Colonic mucosa (tissue), 4 donors: ENCODE data around the gene SLC15A3. TPM values are rescaled to one million over a fixed set of nuclear protein-coding genes. Genes with fewer than 3 reads are reported as not detected.

Experiments used
- DNase-seq: peaks from one replicate; pipeline ENCODE4 v3.0.0-alpha.2; 2020
- H3K27ac ChIP-seq: fragments of 200-600 bp; one replicate; pipeline ENCODE4 v1.8.0; 2021
- H3K27me3 ChIP-seq: fragments of 200-600 bp; one replicate; pipeline ENCODE4 v1.8.0; 2021
- H3K36me3 ChIP-seq: fragments of 200-600 bp; one replicate; pipeline ENCODE4 v1.8.0; 2021
- H3K4me1 ChIP-seq: fragments of 200-600 bp; one replicate; pipeline ENCODE4 v1.8.0; 2021; ENCODE audit warnings: mild to moderate bottlenecking
- H3K4me3 ChIP-seq: fragments of 200-600 bp; one replicate; pipeline ENCODE4 v1.8.0; 2021
- H3K9ac ChIP-seq, 2 donors: one replicate each; pipeline ENCODE4 v1.7.0; 2013; ENCODE audit warnings: control low read depth in 2 of 2, low read depth in 2 of 2, low read length in 2 of 2
- H3K9me3 ChIP-seq: fragments of 200-600 bp; one replicate; pipeline ENCODE4 v1.8.0; 2021
- CTCF ChIP-seq: fragments of 200-600 bp; IDR thresholded peaks from one replicate; pipeline ENCODE4 v1.8.0; 2022; ENCODE audit warnings: antibody characterized with exemption, mild to moderate bottlenecking
- intact Hi-C: fragments of 100-400 bp; cut with DNase I; formaldehyde crosslinking; loops from one replicate; pipeline ENCODE4 v1.14.1; 2022
- total RNA-seq, 2 donors: library from RNA; stranded (reverse); fragmentation: NEBNext Ultra II Directional in 1 of 2; extraction: Animal tissue kit (Norgen Biotek cat#: 25700) in 1 of 2; gene quantifications; one replicate each; pipeline ENCODE4 v1.2.1, GENCODE V29; 2021
- donor health status: healthy.
- donor health status: DM: no; HTN: no; CAD: no.
- donor health status: DM: no; HTN: no; CAD: no.

SLC15A3 gene
- total RNA-seq, 2 donors from 2014 or later = 6.6 to 14.4 TPM

GRCh38 chr11:60993615-60994014 lies 41.6 kb upstream of the SLC15A3 start:
- no peak overlapping the region for H3K4me3 ChIP-seq
- no peak overlapping the region for H3K9ac ChIP-seq
- no peak for DNase-seq
- no peaks in the 10 kb centered on the region for H3K36me3 ChIP-seq
- no peaks in the 10 kb centered on the region for H3K27me3 ChIP-seq
- H3K4me1 ChIP-seq = no peaks in the 10 kb centered on the region
- H3K27ac ChIP-seq = no peak overlapping the region
- TF ChIP-seq CTCF = no peak
- no peaks in the 10 kb centered on the region for H3K9me3 ChIP-seq
- intact Hi-C loops = no loop called here

DNA sequence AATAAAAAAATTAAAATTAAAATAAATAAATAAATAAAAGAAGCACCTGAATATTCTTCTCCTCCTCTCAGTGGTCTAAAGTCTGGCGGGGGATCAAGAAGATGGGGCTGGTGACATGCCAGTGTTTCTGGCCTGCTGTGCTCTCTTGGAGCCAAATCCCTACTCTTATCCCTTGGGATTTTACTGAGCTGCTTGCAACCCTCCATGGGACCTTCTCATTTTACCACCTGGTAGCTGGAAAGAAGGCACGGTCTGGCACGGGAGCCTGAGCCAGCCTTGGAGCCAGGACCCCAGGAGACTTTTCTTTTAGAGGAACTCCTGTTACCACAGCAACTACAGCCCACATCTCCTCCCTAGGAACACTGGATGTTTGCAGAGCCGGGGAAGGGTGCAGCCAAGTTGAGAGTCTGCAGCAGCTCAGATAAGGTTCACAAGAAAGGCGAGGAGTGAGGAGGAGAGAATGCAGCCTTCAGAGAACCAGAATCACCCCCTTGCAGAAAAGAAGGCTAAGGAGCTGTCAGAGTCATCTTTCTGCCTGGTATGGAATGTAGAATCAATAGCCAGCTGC lies 41.0 kb upstream of the SLC15A3 start:
- intact Hi-C loops = no loop called here
- Histone ChIP-seq H3K4me1 (no peaks in the 10 kb centered on the region), H3K9ac (no peak overlapping the region), H3K27me3 (no peaks in the 10 kb centered on the region), H3K9me3 (no peaks in the 10 kb centered on the region), H3K36me3 (no peaks in the 10 kb centered on the region), H3K27ac (no peak overlapping the region), H3K4me3 (no peak overlapping the region)
- TF ChIP-seq CTCF = no peak
- DNase-seq = no peak

DNA sequence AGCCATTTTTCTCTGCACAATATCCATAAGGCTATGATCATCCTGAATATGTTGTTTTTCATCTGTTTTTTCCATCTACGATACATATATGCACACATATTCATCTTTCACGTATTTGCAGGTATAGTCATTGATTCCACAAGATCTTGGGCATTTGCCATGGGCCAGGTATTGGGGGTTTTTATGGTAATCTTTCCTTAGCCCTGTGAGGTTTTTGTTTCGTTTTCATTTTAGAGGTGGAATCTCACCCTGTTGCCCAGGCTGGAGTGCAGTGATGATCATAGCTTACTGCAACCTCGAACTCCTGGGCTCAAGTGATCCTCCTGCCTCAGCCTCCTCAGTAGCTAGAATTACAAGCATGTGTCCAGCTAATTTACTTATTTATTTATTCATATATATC lies 39.5 kb upstream of the SLC15A3 start:
- H3K27ac ChIP-seq = no peak overlapping the region
- H3K4me3 ChIP-seq = no peak overlapping the region
- intact Hi-C loops = no loop called here
- H3K9me3 ChIP-seq = no peaks in the 10 kb centered on the region
- no peaks in the 10 kb centered on the region for H3K36me3 ChIP-seq
- H3K4me1 ChIP-seq = no peaks in the 10 kb centered on the region
- TF ChIP-seq CTCF = no peak
- H3K27me3 ChIP-seq = no peaks in the 10 kb centered on the region
- DNase-seq = no peak
- H3K9ac ChIP-seq = no peak overlapping the region

GRCh38 chr11:60989093-60989650 lies 37.2 kb upstream of the SLC15A3 start:
- TF ChIP-seq CTCF = no peak
- H3K4me3 ChIP-seq = no peak overlapping the region
- intact Hi-C loops = no loop called here
- no peak overlapping the region for H3K27ac ChIP-seq
- no peak for DNase-seq
- no peaks in the 10 kb centered on the region for H3K4me1 ChIP-seq
- H3K9ac ChIP-seq = no peak overlapping the region
- no peaks in the 10 kb centered on the region for H3K36me3 ChIP-seq
- no peaks in the 10 kb centered on the region for H3K9me3 ChIP-seq
- H3K27me3 ChIP-seq = no peaks in the 10 kb centered on the region

DNA sequence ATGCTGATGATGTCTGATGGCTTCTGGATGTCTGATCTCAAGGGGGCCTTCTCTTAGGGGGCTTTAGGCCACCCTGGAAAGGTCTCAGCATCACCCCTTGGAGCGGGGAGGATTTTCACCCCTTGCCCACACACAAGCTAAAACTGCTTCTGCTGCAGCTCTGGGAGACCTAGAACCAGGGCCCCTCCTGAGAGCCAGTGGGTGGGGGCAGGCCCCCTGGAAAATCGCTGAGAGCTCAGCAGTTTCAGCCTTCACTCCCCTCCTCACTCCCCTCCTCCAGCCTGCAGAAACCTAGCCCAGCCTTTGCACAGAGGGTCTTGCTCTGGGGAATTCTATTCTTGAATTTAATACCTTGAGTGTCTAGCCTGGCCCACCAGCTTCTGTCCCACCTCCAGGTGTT lies 36.7 kb upstream of the SLC15A3 start:
- Histone ChIP-seq H3K27me3 (no peaks in the 10 kb centered on the region), H3K4me3 (no peak overlapping the region), H3K9me3 (no peaks in the 10 kb centered on the region), H3K27ac (no peak overlapping the region), H3K36me3 (no peaks in the 10 kb centered on the region), H3K9ac (no peak overlapping the region), H3K4me1 (no peaks in the 10 kb centered on the region)
- TF ChIP-seq CTCF = no peak
- DNase-seq = no peak
- intact Hi-C loops = no loop called here
